Hepatocyte (in vitro differentiated cells): ENCODE data around the gene CPEB1. TPM values are rescaled to one million over a fixed set of nuclear protein-coding genes. Genes with fewer than 3 reads are reported as not detected.

Experiments
- DNase-seq: peaks from one replicate; pipeline ENCODE4 v3.0.0-alpha.2; 2016; ENCODE audit warnings: low spot score
- H2AFZ ChIP-seq: fragments of 200-600 bp; sonication (generic); 2 replicates; pipeline ENCODE4 v1.6.0; 2016; ENCODE audit warnings: antibody characterized with exemption, mild to moderate bottlenecking
- H3K27ac ChIP-seq: fragments of 200-600 bp; sonication (generic); 2 replicates; pipeline ENCODE4 v1.5.1; 2016; ENCODE audit warnings: mild to moderate bottlenecking
- H3K27me3 ChIP-seq: fragments of 200-600 bp; sonication (generic); 2 replicates; pipeline ENCODE4 v1.6.1; 2016
- H3K36me3 ChIP-seq: fragments of 200-600 bp; sonication (generic); replicated peaks from 2 replicates; pipeline ENCODE4 v1.5.1; 2016; ENCODE audit warnings: low read depth; ENCODE audit not compliant: insufficient read depth
- H3K4me1 ChIP-seq: fragments of 200-600 bp; sonication (generic); 2 replicates; pipeline ENCODE4 v1.5.1; 2016; ENCODE audit warnings: mild to moderate bottlenecking, moderate library complexity; ENCODE audit not compliant: insufficient read depth
- H3K4me2 ChIP-seq: fragments of 200-600 bp; sonication (generic); 2 replicates; pipeline ENCODE4 v1.6.0; 2016
- H3K4me3 ChIP-seq: fragments of 200-600 bp; sonication (generic); 2 replicates; pipeline ENCODE4 v1.5.1; 2016; ENCODE audit warnings: mild to moderate bottlenecking
- H3K79me2 ChIP-seq: fragments of 200-600 bp; sonication (generic); 2 replicates; pipeline ENCODE4 v1.6.0; 2017; ENCODE audit warnings: mild to moderate bottlenecking
- H3K9me2 ChIP-seq: fragments of 200-600 bp; sonication (generic); replicated peaks from 2 replicates; pipeline ENCODE4 v1.6.0; 2017; ENCODE audit warnings: mild to moderate bottlenecking; ENCODE audit not compliant: insufficient read depth
- H3K9me3 ChIP-seq: fragments of 200-600 bp; sonication (generic); 2 replicates; pipeline ENCODE4 v1.5.1; 2016; ENCODE audit warnings: low read depth, mild to moderate bottlenecking
- H4K20me1 ChIP-seq: fragments of 200-600 bp; sonication (generic); 2 replicates; pipeline ENCODE4 v1.6.0; 2016; ENCODE audit warnings: mild to moderate bottlenecking; ENCODE audit not compliant: insufficient read depth, poor library complexity, severe bottlenecking
- EZH2 ChIP-seq: fragments of 200-600 bp; sonication (generic); IDR thresholded peaks from 2 replicates; pipeline ENCODE4 v1.6.1; 2016; ENCODE audit warnings: antibody characterized with exemption, mild to moderate bottlenecking, borderline replicate concordance
- EZH2phosphoT487 ChIP-seq: fragments of 200-600 bp; sonication (generic); IDR thresholded peaks from one replicate; pipeline ENCODE4 v1.6.1; 2018; ENCODE audit warnings: antibody characterized with exemption, mild to moderate bottlenecking, low read depth, moderate library complexity; ENCODE audit not compliant: unreplicated experiment, severe bottlenecking
- WGBS: methylation state at CpG from one replicate; pipeline ENCODE4 v1.1.6; 2016; ENCODE audit warnings: low lambda C conversion rate; ENCODE audit errors: missing lambda C conversion rate; 5-methylcytosine and 5-hydroxymethylcytosine counted together
- polyA plus RNA-seq: library from polyadenylated mRNA; unstranded; fragments of >200 nt; fragmentation: Nextera tagmentation; extraction: Ambion mirVana; gene quantifications from 2 replicates; pipeline ENCODE4 v1.2.1, GENCODE V29; 2016
- total RNA-seq: library from RNA; depleted of rRNA; stranded (reverse); fragments of >200 nt; gene quantifications from 2 replicates; pipeline ENCODE4 v1.2.3, GENCODE V29; 2014
- TF ChIP-seq, protein P1 (sequence below): fragments of 200-600 bp; sonication (generic); IDR thresholded peaks from 2 replicates; pipeline ENCODE4 v1.5.1; 2016; ENCODE audit warnings: antibody characterized with exemption, mild to moderate bottlenecking; ENCODE audit not compliant: poor library complexity

CPEB1 gene
- total and polyA plus RNA-seq, 2 experiments from 2014 or later = 0.87 to 1.9 TPM

GRCh38 chr15:82660378-82660777 lies 13.2 kb upstream of the CPEB1 start:
- TF ChIP-seq EZH2phosphoT487 (no peak), EZH2 (no peak)
- TF ChIP-seq, protein P1, sequence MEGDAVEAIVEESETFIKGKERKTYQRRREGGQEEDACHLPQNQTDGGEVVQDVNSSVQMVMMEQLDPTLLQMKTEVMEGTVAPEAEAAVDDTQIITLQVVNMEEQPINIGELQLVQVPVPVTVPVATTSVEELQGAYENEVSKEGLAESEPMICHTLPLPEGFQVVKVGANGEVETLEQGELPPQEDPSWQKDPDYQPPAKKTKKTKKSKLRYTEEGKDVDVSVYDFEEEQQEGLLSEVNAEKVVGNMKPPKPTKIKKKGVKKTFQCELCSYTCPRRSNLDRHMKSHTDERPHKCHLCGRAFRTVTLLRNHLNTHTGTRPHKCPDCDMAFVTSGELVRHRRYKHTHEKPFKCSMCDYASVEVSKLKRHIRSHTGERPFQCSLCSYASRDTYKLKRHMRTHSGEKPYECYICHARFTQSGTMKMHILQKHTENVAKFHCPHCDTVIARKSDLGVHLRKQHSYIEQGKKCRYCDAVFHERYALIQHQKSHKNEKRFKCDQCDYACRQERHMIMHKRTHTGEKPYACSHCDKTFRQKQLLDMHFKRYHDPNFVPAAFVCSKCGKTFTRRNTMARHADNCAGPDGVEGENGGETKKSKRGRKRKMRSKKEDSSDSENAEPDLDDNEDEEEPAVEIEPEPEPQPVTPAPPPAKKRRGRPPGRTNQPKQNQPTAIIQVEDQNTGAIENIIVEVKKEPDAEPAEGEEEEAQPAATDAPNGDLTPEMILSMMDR = no peak
- no peaks in the 10 kb centered on the region for H3K4me1 ChIP-seq
- no peak overlapping the region for H3K4me3 ChIP-seq
- H3K4me2 ChIP-seq = no peak overlapping the region
- H4K20me1 ChIP-seq = no peaks in the 10 kb centered on the region
- H3K36me3 ChIP-seq = no peaks in the 10 kb centered on the region
- H3K9me2 ChIP-seq = no peaks in the 10 kb centered on the region
- no peak overlapping the region for H2AFZ ChIP-seq
- no peaks in the 10 kb centered on the region for H3K9me3 ChIP-seq
- 80% methylated on average over 1 of the region's 1 CpG for WGBS
- no peaks in the 10 kb centered on the region for H3K79me2 ChIP-seq
- no peaks in the 10 kb centered on the region for H3K27me3 ChIP-seq
- no peak for DNase-seq
- no peak overlapping the region for H3K27ac ChIP-seq

- Histone ChIP-seq H3K9me2 (no peaks in the 10 kb centered on the region), H3K27me3 (peaks cover 19% of the 10 kb centered on the region), H3K4me2 (no peak overlapping the region), H3K36me3 (no peaks in the 10 kb centered on the region), H3K4me1 (no peaks in the 10 kb centered on the region), H3K27ac (no peak overlapping the region), H2AFZ (no peak overlapping the region), H3K4me3 (no peak overlapping the region), H3K9me3 (no peaks in the 10 kb centered on the region), H3K79me2 (no peaks in the 10 kb centered on the region), H4K20me1 (no peaks in the 10 kb centered on the region)
- 73% methylated on average over 7 of the region's 7 CpGs for WGBS
- no peak for DNase-seq
- TF ChIP-seq EZH2 = no peak
- TF ChIP-seq, protein P1 = no peak
- TF ChIP-seq EZH2phosphoT487 = no peak
Measured at GRCh38 chr15:82656641-82657266, 9.6 kb upstream of the CPEB1 start.

DNA sequence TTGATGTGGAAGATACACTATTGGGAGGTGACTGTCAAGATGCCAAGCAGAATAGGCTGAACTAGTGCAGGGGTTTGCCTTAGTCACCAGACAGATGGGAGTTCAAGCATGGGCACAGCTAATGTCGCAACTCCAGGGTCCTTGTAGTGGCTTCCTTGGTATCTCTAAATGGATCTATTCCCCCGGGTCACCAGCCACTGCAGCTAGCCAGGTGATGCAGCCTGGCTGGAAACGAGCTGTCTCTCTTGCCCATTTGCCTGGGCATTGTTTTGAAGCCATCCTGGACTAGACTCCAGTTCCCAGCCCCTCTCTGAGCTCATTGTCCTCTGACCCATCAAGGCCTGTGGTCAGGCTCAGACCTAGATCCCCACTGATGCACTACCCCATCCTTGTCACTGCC lies 8.4 kb upstream of the CPEB1 start:
- TF ChIP-seq, protein P1 = no peak
- TF ChIP-seq EZH2phosphoT487 = no peak
- no peak for TF ChIP-seq EZH2
- WGBS = 74% methylated on average over 3 of the region's 3 CpGs
- Histone ChIP-seq H4K20me1 (no peaks in the 10 kb centered on the region), H3K27ac (no peak overlapping the region), H3K36me3 (no peaks in the 10 kb centered on the region), H3K27me3 (peaks cover 20% of the 10 kb centered on the region), H3K9me2 (no peaks in the 10 kb centered on the region), H3K79me2 (no peaks in the 10 kb centered on the region), H2AFZ (no peak overlapping the region), H3K4me3 (no peak overlapping the region), H3K9me3 (no peaks in the 10 kb centered on the region), H3K4me1 (no peaks in the 10 kb centered on the region), H3K4me2 (no peak overlapping the region)
- no peak for DNase-seq
